Ishikawa (cell line): ENCODE results near the gene C16orf78.

Experiments
- CEBPB ChIP-seq: IDR thresholded peaks from 2 replicates; pipeline ENCODE4 v1.6.1; 2012
- CREB1 ChIP-seq: IDR thresholded peaks from 2 replicates; pipeline ENCODE4 v1.6.1; 2012; ENCODE audit warnings: low read depth
- EGR1 ChIP-seq: IDR thresholded peaks from 2 replicates; pipeline ENCODE4 v1.6.1; 2012
- EP300 ChIP-seq: IDR thresholded peaks from 2 replicates; pipeline ENCODE4 v1.6.1; 2012; ENCODE audit warnings: borderline replicate concordance
- FOXM1 ChIP-seq: IDR thresholded peaks from 2 replicates; pipeline ENCODE4 v1.6.1; 2012; ENCODE audit warnings: low read depth, borderline replicate concordance
- NFIC ChIP-seq: IDR thresholded peaks from 2 replicates; pipeline ENCODE4 v1.6.1; 2012
- RAD21 ChIP-seq: IDR thresholded peaks from 2 replicates; pipeline ENCODE4 v1.6.1; 2012; ENCODE audit warnings: low read depth
- TAF1 ChIP-seq: IDR thresholded peaks from 2 replicates; pipeline ENCODE4 v1.6.1; 2012; ENCODE audit warnings: low read depth, mild to moderate bottlenecking
- TCF12 ChIP-seq: IDR thresholded peaks from 2 replicates; pipeline ENCODE4 v1.6.1; 2012; ENCODE audit warnings: low read depth
- TEAD4 ChIP-seq: IDR thresholded peaks from 2 replicates; pipeline ENCODE4 v1.6.1; 2012
- YY1 ChIP-seq: IDR thresholded peaks from 2 replicates; pipeline ENCODE4 v1.6.1; 2012; ENCODE audit warnings: low read depth
- ZBTB7A ChIP-seq: IDR thresholded peaks from 2 replicates; pipeline ENCODE4 v1.6.1; 2012; ENCODE audit warnings: low read depth
- TF ChIP-seq, protein P1 (sequence below): IDR thresholded peaks from 2 replicates; pipeline ENCODE4 v1.6.1; 2012; ENCODE audit warnings: low read depth, mild to moderate bottlenecking
- TF ChIP-seq, protein P2 (sequence below): IDR thresholded peaks from 2 replicates; pipeline ENCODE4 v1.6.1; 2012
- TF ChIP-seq, protein P3 (sequence below): IDR thresholded peaks from 2 replicates; pipeline ENCODE4 v1.6.1; 2012

Gene C16orf78

DNA sequence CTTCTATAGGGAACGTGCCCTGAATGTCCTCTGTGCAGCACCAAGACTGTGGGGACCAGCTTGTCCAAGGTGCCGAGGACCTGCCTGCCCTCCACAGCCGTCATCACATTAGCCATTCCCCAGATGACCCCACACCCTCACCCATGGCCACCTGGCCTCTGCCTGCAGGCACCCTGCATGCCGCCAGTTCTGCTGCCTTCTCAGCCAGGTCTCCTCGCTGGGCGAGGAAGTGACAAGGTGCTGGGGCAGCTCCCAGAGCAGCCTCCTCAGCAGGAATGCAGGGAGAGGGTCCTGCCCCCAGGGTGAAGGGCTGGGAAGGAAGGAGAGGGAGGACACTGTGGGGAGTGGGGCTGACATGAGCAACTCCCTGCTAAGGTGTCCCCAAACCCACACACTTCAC lies 18.6 kb upstream of the C16orf78 start:
- TF ChIP-seq EP300 (no peak), TCF12 (no peak), ZBTB7A (no peak), EGR1 (no peak)
- TF ChIP-seq, protein P1, sequence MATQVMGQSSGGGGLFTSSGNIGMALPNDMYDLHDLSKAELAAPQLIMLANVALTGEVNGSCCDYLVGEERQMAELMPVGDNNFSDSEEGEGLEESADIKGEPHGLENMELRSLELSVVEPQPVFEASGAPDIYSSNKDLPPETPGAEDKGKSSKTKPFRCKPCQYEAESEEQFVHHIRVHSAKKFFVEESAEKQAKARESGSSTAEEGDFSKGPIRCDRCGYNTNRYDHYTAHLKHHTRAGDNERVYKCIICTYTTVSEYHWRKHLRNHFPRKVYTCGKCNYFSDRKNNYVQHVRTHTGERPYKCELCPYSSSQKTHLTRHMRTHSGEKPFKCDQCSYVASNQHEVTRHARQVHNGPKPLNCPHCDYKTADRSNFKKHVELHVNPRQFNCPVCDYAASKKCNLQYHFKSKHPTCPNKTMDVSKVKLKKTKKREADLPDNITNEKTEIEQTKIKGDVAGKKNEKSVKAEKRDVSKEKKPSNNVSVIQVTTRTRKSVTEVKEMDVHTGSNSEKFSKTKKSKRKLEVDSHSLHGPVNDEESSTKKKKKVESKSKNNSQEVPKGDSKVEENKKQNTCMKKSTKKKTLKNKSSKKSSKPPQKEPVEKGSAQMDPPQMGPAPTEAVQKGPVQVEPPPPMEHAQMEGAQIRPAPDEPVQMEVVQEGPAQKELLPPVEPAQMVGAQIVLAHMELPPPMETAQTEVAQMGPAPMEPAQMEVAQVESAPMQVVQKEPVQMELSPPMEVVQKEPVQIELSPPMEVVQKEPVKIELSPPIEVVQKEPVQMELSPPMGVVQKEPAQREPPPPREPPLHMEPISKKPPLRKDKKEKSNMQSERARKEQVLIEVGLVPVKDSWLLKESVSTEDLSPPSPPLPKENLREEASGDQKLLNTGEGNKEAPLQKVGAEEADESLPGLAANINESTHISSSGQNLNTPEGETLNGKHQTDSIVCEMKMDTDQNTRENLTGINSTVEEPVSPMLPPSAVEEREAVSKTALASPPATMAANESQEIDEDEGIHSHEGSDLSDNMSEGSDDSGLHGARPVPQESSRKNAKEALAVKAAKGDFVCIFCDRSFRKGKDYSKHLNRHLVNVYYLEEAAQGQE = no peak

DNA sequence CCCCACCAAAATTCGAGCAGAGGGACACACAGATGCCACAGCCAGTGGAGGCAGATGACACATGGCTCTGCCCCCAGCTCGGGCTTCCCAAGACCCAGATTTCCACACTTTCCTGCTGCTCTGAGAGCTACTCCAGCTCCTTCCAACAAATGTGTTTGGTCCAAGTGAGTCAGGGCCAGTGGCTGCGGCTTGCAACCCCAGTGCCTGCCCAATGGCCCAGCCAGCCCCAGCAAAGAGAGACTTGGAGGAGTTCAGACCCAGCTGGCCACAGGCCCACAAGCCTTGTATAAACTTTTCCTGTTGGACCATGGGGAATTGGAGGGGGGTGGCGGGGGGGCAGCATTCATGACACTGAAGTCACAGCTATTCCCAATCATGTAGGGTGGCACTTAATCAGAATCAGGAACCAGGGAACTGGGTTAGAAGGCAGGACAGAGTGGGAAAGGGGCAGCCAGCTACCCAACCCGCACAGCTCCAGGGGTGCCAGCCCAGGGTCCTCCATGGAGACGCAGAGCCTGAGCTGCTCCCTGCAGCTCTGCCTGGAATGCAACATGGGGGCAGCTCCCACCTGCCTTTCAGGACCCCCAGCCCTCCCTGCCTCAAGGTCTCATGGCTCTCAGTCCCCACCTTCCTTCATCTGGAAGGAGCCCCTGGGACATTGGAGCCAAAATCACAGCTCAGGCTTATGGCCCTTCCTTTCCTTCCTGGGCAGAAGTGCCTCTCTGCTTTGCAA lies 17.5 kb upstream of the C16orf78 start:
- no peak for TF ChIP-seq EGR1
- TF ChIP-seq, protein P2, sequence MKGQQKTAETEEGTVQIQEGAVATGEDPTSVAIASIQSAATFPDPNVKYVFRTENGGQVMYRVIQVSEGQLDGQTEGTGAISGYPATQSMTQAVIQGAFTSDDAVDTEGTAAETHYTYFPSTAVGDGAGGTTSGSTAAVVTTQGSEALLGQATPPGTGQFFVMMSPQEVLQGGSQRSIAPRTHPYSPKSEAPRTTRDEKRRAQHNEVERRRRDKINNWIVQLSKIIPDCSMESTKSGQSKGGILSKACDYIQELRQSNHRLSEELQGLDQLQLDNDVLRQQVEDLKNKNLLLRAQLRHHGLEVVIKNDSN = no peak
- TF ChIP-seq RAD21 = no peak
- TF ChIP-seq YY1 = no peak
- no peak for TF ChIP-seq NFIC
- TF ChIP-seq TEAD4 = no peak

DNA sequence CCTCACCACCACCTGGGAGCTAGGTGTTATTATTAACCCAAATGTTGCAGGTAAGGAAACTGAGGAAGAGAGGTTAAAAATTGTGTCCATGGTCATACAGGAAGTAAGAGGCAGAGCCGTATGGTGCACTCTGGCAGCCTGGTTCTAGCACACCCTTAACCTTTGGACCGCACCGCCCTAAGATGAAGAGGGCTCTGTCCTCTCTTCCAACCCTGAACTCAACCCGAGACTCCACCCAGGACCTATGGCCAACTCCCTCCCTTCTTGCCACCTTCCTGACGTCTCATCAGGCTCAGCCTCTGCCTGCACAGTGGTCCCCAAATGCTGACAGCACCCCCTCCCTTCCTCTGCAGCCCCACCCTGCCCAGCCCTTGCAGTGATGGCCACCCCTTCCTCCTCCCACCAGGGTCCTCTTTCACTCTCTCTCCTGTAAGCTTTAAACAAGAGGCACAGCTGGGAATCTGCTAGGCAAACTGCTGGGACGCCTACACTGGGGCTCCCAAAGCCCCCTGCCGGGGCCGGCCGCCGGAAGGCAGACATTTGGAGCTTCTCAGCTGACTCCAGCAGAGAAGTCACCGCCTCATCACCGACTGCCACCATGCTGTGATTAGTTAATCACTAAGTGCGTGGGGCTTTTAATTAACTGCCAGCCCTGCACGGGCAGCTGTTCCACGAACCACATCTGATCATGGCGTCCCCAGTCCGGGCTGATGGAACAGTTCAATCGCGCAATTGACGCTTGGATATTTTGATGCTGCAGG lies 16.7 kb upstream of the C16orf78 start:
- TF ChIP-seq NFIC (no peak), EGR1 (no peak), FOXM1 (no peak), TCF12 (no peak), CEBPB (no peak), TAF1 (no peak), TEAD4 (no peak), EP300 (no peak), CREB1 (no peak), YY1 (no peak), RAD21 (no peak), ZBTB7A (no peak)
- TF ChIP-seq, protein P2 = no peak
- TF ChIP-seq, protein P1 = no peak
- TF ChIP-seq, protein P3, sequence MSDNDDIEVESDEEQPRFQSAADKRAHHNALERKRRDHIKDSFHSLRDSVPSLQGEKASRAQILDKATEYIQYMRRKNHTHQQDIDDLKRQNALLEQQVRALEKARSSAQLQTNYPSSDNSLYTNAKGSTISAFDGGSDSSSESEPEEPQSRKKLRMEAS = no peak

DNA sequence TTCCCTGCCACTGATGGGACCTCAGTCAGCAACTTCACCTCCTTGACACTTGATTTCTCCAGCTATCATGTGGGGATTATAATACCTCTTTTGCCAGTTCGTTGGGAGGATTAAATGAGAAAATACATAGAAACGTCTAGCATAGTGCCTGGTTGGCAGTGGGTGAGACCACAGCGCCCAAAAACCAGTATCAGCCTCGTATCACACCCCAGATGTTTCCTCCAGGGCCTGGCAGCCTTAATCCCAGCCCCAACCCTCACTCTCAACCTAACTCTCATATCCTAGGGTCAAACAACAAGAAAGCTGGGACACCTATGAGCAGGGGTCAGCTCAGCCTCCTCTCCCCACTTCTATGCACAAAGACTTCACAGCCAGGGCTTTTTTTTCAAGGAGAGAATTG lies 14.0 kb upstream of the C16orf78 start:
- TF ChIP-seq TEAD4 (no peak), YY1 (no peak), FOXM1 (no peak), TAF1 (no peak), EGR1 (no peak), TCF12 (no peak), EP300 (no peak), ZBTB7A (no peak), CEBPB (no peak), RAD21 (no peak)
- TF ChIP-seq, protein P2 = no peak

DNA sequence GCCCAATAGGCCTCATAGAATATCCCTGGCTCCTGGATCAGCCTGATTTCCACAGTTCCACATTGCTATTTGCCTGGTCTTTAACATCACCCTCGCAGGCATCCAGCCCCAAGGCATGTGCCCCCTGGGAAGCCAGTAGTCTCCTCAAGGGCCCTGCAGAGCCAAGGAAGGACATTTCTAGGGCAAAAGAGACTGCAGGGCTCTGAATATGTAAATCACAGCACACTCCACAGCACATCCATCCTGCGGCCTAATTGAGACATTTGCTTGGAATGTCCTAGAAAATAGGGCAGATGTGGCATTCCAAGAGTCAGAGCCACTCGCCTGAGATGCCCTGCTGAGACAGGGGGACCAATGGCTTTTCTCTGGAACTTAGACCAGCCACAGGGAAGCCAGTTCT lies 11.4 kb upstream of the C16orf78 start:
- TF ChIP-seq ZBTB7A (no peak), TEAD4 (no peak), CREB1 (no peak), RAD21 (no peak), TCF12 (no peak), YY1 (no peak), NFIC (no peak), EP300 (no peak), CEBPB (no peak), EGR1 (no peak), FOXM1 (no peak), TAF1 (no peak)
- TF ChIP-seq, protein P2 = no peak
- TF ChIP-seq, protein P1 = no peak
- TF ChIP-seq, protein P3 = no peak
